DOHH2 (cell line): Measurements from ENCODE around the gene LSM11.

Experiments
- H3F3A ChIP-seq: fragments of 200-600 bp; sonication (generic), shearing (Covaris generic); 2 replicates; pipeline ENCODE4 v1.6.0; 2016; ENCODE audit warnings: antibody characterized with exemption, mild to moderate bottlenecking; ENCODE audit not compliant: control insufficient read depth, insufficient read depth
- H3K27ac ChIP-seq: fragments of 200-600 bp; sonication (generic); 2 replicates; pipeline ENCODE4 v1.5.1; 2014; ENCODE audit warnings: low read depth, mild to moderate bottlenecking, low read length, moderate library complexity
- H3K27me3 ChIP-seq: fragments of 200-600 bp; sonication (generic); 2 replicates; pipeline ENCODE4 v1.6.1; 2014; ENCODE audit warnings: mild to moderate bottlenecking, low read length, mixed read lengths; ENCODE audit not compliant: control insufficient read depth
- H3K36me3 ChIP-seq: fragments of 200-600 bp; sonication (generic); 2 replicates; pipeline ENCODE4 v1.6.1; 2014; ENCODE audit warnings: mild to moderate bottlenecking, low read length, moderate library complexity, mixed read lengths; ENCODE audit not compliant: control insufficient read depth
- H3K4me1 ChIP-seq: fragments of 200-600 bp; sonication (generic); 2 replicates; pipeline ENCODE4 v1.6.1; 2014; ENCODE audit warnings: mild to moderate bottlenecking, low read length, mixed read lengths; ENCODE audit not compliant: control insufficient read depth
- H3K4me2 ChIP-seq: fragments of 200-600 bp; sonication (generic); 2 replicates; pipeline ENCODE4 v1.6.0; 2014; ENCODE audit warnings: mild to moderate bottlenecking, low read length, moderate library complexity
- H3K4me3 ChIP-seq: fragments of 200-600 bp; sonication (generic); 2 replicates; pipeline ENCODE4 v1.5.1; 2014; ENCODE audit warnings: mild to moderate bottlenecking, low read length, mixed read lengths
- H3K79me2 ChIP-seq: fragments of 200-600 bp; sonication (generic); 2 replicates; pipeline ENCODE4 v1.6.1; 2014; ENCODE audit warnings: mild to moderate bottlenecking, low read length, mixed read lengths; ENCODE audit not compliant: control insufficient read depth
- H3K9me2 ChIP-seq: fragments of 200-600 bp; sonication (generic); replicated peaks from 2 replicates; pipeline ENCODE4 v1.6.1; 2014; ENCODE audit warnings: mild to moderate bottlenecking, low read length, mixed read lengths; ENCODE audit not compliant: control insufficient read depth
- H3K9me3 ChIP-seq: fragments of 200-600 bp; sonication (generic); 2 replicates; pipeline ENCODE4 v1.6.1; 2014; ENCODE audit warnings: antibody characterized with exemption, low read length, mixed read lengths; ENCODE audit not compliant: control insufficient read depth, insufficient read depth
- H4K20me1 ChIP-seq: fragments of 200-600 bp; sonication (generic); 2 replicates; pipeline ENCODE4 v1.6.0; 2014; ENCODE audit warnings: low read depth, mild to moderate bottlenecking, antibody characterized with exemption, low read length, moderate library complexity; ENCODE audit not compliant: control insufficient read depth, insufficient read depth
- EZH2phosphoT487 ChIP-seq: fragments of 200-600 bp; sonication (generic); IDR thresholded peaks from 2 replicates; pipeline ENCODE4 v1.6.1; 2017; ENCODE audit warnings: borderline replicate concordance, mild to moderate bottlenecking, antibody characterized with exemption, low read length, moderate library complexity, mixed read lengths
- TF ChIP-seq, protein P1 (sequence below): fragments of 200-600 bp; sonication (generic); IDR thresholded peaks from one replicate; pipeline ENCODE4 v1.5.1; 2014; ENCODE audit warnings: antibody characterized with exemption, mild to moderate bottlenecking, low read depth, low read length; ENCODE audit not compliant: poor library complexity, severe bottlenecking

Gene LSM11

DNA sequence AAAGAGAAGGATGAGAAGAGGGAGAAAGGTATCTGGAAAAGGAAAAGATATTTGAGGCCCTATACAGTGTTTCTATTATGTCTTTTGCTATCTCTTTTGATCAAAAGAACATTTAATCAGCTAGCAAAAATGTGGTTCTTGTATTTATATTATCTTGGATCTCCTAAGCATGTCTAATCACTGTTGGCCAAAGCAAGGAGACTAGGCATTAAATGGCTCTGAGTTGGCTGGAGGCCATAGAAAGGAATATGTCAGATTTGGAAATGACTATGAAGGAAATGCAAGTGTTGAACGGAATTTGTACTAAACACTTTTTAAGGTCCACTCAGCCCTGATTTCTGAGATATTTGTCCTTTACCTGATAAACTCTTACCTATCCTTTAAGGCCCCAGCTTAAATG, 34.6 kb upstream of the LSM11 start:
- H3K36me3 ChIP-seq = no peaks in the 10 kb centered on the region
- no peaks in the 10 kb centered on the region for H3K9me3 ChIP-seq
- no peaks in the 10 kb centered on the region for H3F3A ChIP-seq
- no peak overlapping the region for H3K27ac ChIP-seq
- H3K79me2 ChIP-seq = no peaks in the 10 kb centered on the region
- no peak overlapping the region for H3K4me2 ChIP-seq
- no peaks in the 10 kb centered on the region for H4K20me1 ChIP-seq
- H3K9me2 ChIP-seq = no peaks in the 10 kb centered on the region
- no peaks in the 10 kb centered on the region for H3K27me3 ChIP-seq
- TF ChIP-seq, protein P1, sequence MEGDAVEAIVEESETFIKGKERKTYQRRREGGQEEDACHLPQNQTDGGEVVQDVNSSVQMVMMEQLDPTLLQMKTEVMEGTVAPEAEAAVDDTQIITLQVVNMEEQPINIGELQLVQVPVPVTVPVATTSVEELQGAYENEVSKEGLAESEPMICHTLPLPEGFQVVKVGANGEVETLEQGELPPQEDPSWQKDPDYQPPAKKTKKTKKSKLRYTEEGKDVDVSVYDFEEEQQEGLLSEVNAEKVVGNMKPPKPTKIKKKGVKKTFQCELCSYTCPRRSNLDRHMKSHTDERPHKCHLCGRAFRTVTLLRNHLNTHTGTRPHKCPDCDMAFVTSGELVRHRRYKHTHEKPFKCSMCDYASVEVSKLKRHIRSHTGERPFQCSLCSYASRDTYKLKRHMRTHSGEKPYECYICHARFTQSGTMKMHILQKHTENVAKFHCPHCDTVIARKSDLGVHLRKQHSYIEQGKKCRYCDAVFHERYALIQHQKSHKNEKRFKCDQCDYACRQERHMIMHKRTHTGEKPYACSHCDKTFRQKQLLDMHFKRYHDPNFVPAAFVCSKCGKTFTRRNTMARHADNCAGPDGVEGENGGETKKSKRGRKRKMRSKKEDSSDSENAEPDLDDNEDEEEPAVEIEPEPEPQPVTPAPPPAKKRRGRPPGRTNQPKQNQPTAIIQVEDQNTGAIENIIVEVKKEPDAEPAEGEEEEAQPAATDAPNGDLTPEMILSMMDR = no peak
- TF ChIP-seq EZH2phosphoT487 = no peak
- no peak overlapping the region for H3K4me3 ChIP-seq
- H3K4me1 ChIP-seq = peaks cover 5% of the 10 kb centered on the region; the same call in 1 of the 2 replicates

- Histone ChIP-seq H3K4me2 (no peak overlapping the region), H3K9me2 (no peaks in the 10 kb centered on the region), H3K4me1 (peaks cover 5% of the 10 kb centered on the region; the same call in 1 of the 2 replicates), H3K79me2 (no peaks in the 10 kb centered on the region), H3K27ac (no peak overlapping the region), H3K9me3 (no peaks in the 10 kb centered on the region), H3F3A (no peaks in the 10 kb centered on the region), H3K27me3 (no peaks in the 10 kb centered on the region), H3K4me3 (no peak overlapping the region), H4K20me1 (no peaks in the 10 kb centered on the region), H3K36me3 (no peaks in the 10 kb centered on the region)
- TF ChIP-seq EZH2phosphoT487 = no peak
- TF ChIP-seq, protein P1 = no peak
Measured at GRCh38 chr5:157709346-157709745, 34.2 kb upstream of the LSM11 start.

GRCh38 chr5:157710431-157710830, 33.1 kb upstream of the LSM11 start:
- Histone ChIP-seq H3K79me2 (no peaks in the 10 kb centered on the region), H4K20me1 (no peaks in the 10 kb centered on the region), H3K4me2 (no peak overlapping the region), H3K27ac (no peak overlapping the region), H3K27me3 (no peaks in the 10 kb centered on the region), H3K36me3 (no peaks in the 10 kb centered on the region), H3K9me3 (no peaks in the 10 kb centered on the region), H3K9me2 (no peaks in the 10 kb centered on the region), H3F3A (no peaks in the 10 kb centered on the region), H3K4me1 (peaks cover 5% of the 10 kb centered on the region; the same call in 1 of the 2 replicates), H3K4me3 (no peak overlapping the region)
- TF ChIP-seq, protein P1 = no peak
- TF ChIP-seq EZH2phosphoT487 = no peak

GRCh38 chr5:157710882-157711281, 32.6 kb upstream of the LSM11 start:
- H3K4me2 ChIP-seq = no peak overlapping the region
- no peaks in the 10 kb centered on the region for H4K20me1 ChIP-seq
- no peak overlapping the region for H3K27ac ChIP-seq
- H3K79me2 ChIP-seq = no peaks in the 10 kb centered on the region
- no peak for TF ChIP-seq EZH2phosphoT487
- TF ChIP-seq, protein P1 = no peak
- no peaks in the 10 kb centered on the region for H3K9me3 ChIP-seq
- peaks cover 5% of the 10 kb centered on the region; the same call in 1 of the 2 replicates for H3K4me1 ChIP-seq
- no peak overlapping the region for H3K4me3 ChIP-seq
- H3F3A ChIP-seq = no peaks in the 10 kb centered on the region
- H3K36me3 ChIP-seq = no peaks in the 10 kb centered on the region
- H3K9me2 ChIP-seq = no peaks in the 10 kb centered on the region
- H3K27me3 ChIP-seq = no peaks in the 10 kb centered on the region
